HEK293 (cell line): ENCODE measurements around the gene CSTA.

Experiments
- CTCF ChIA-PET: fragments of 350-600 bp; formaldehyde crosslinking; extraction: SDS; loops from one replicate; lab custom pipeline; 2021; ENCODE audit warnings: antibody characterized with exemption; lab: Yijun Ruan, JAX
- POLR2A ChIA-PET: fragments of 300-600 bp; formaldehyde crosslinking; extraction: SDS; loops from one replicate; lab custom pipeline; 2020; ENCODE audit warnings: antibody characterized with exemption, inconsistent platforms; lab: Yijun Ruan, JAX
- H3K27ac ChIP-seq: fragments of 200-500 bp; sonication (Bioruptor generic); 2 replicates; pipeline ENCODE4 v1.5.1; 2014; ENCODE audit warnings: low read depth, low read length, control low read depth, inconsistent platforms; ENCODE audit errors: extremely low read depth
- H3K36me3 ChIP-seq, 2 experiments: fragments of 200-500 bp in 1 of 2; sonication (Bioruptor generic) in 1 of 2; 1 replicate in 1 of 2; 2 replicates in 1 of 2; pipeline ENCODE4 v1.5.1; 2014 to 2017; ENCODE audit warnings: inconsistent platforms in 2 of 2, low read length in 2 of 2; ENCODE audit not compliant: control insufficient read depth in 2 of 2, insufficient read depth in 1 of 2
- H3K4me1 ChIP-seq: fragments of 200-500 bp; sonication (Bioruptor generic); 2 replicates; pipeline ENCODE4 v1.5.1; 2014; ENCODE audit warnings: mild to moderate bottlenecking, low read length, inconsistent platforms; ENCODE audit not compliant: control insufficient read depth, insufficient read depth
- H3K4me3 ChIP-seq: 2 replicates; pipeline ENCODE4 v1.5.1; 2011; ENCODE audit warnings: low read depth, mild to moderate bottlenecking, control low read depth, low read length, moderate library complexity
- H3K9me3 ChIP-seq: fragments of 200-500 bp; sonication (Bioruptor generic); 2 replicates; pipeline ENCODE4 v1.5.1; 2014; ENCODE audit warnings: low read depth, low read length, inconsistent platforms; ENCODE audit not compliant: control insufficient read depth, insufficient read depth
- BCL11A ChIP-seq: fragments of 450-650 bp; formaldehyde crosslinking; IDR thresholded peaks from 2 replicates; pipeline ENCODE4 v1.5.1; 2016; ENCODE audit warnings: low read depth, missing biosample characterization, missing genetic modification characterization
- GFI1B ChIP-seq: fragments of 450-650 bp; formaldehyde crosslinking; IDR thresholded peaks from 2 replicates; pipeline ENCODE4 v1.5.1; 2016; ENCODE audit warnings: missing biosample characterization, missing genetic modification characterization
- GLIS1 ChIP-seq: fragments of 450-650 bp; formaldehyde crosslinking; IDR thresholded peaks from 2 replicates; pipeline ENCODE4 v1.5.1; 2016; ENCODE audit warnings: missing biosample characterization, missing genetic modification characterization
- MYNN ChIP-seq: fragments of 450-650 bp; formaldehyde crosslinking; IDR thresholded peaks from 2 replicates; pipeline ENCODE4 v1.5.1; 2016; ENCODE audit warnings: missing biosample characterization, missing genetic modification characterization, borderline replicate concordance
- OSR2 ChIP-seq: fragments of 450-650 bp; formaldehyde crosslinking; IDR thresholded peaks from 2 replicates; pipeline ENCODE4 v1.5.1; 2016; ENCODE audit warnings: missing biosample characterization, missing genetic modification characterization
- PRDM1 ChIP-seq: fragments of 450-650 bp; formaldehyde crosslinking; IDR thresholded peaks from 2 replicates; pipeline ENCODE4; 2016; ENCODE audit warnings: missing biosample characterization, missing genetic modification characterization
- SP2 ChIP-seq: fragments of 450-650 bp; formaldehyde crosslinking; IDR thresholded peaks from 2 replicates; pipeline ENCODE4 v1.5.1; 2016; ENCODE audit warnings: missing biosample characterization, missing genetic modification characterization
- ZFP69B ChIP-seq: fragments of 450-650 bp; formaldehyde crosslinking; IDR thresholded peaks from 2 replicates; pipeline ENCODE4 v1.5.1; 2016; ENCODE audit warnings: missing biosample characterization, missing genetic modification characterization
- ZNF174 ChIP-seq: fragments of 450-650 bp; formaldehyde crosslinking; IDR thresholded peaks from 2 replicates; pipeline ENCODE4 v1.5.0; 2017; ENCODE audit warnings: missing biosample characterization, mild to moderate bottlenecking, missing genetic modification characterization
- ZNF184 ChIP-seq: fragments of 450-650 bp; IDR thresholded peaks from 2 replicates; pipeline ENCODE4 v1.5.1; 2018; ENCODE audit warnings: missing biosample characterization, mild to moderate bottlenecking, missing genetic modification characterization
- ZNF292 ChIP-seq: fragments of 450-650 bp; formaldehyde crosslinking; IDR thresholded peaks from 2 replicates; pipeline ENCODE4 v1.5.1; 2016; ENCODE audit warnings: low read depth, missing biosample characterization, missing genetic modification characterization, borderline replicate concordance
- ZNF354C ChIP-seq: fragments of 450-650 bp; formaldehyde crosslinking; IDR thresholded peaks from 2 replicates; pipeline ENCODE4 v1.5.1; 2016; ENCODE audit warnings: missing biosample characterization, missing genetic modification characterization, low read depth, borderline replicate concordance
- ZNF416 ChIP-seq: fragments of 450-650 bp; formaldehyde crosslinking; IDR thresholded peaks from 2 replicates; pipeline ENCODE4 v1.5.1; 2016; ENCODE audit warnings: missing biosample characterization, missing genetic modification characterization
- ZNF48 ChIP-seq: fragments of 450-650 bp; formaldehyde crosslinking; IDR thresholded peaks from 2 replicates; pipeline ENCODE4 v1.5.1; 2016; ENCODE audit warnings: missing biosample characterization, missing genetic modification characterization
- ZNF654 ChIP-seq: fragments of 450-650 bp; formaldehyde crosslinking; IDR thresholded peaks from 2 replicates; pipeline ENCODE4 v1.5.1; 2016; ENCODE audit warnings: low read depth, missing biosample characterization, missing genetic modification characterization
- ZNF837 ChIP-seq: fragments of 450-650 bp; formaldehyde crosslinking; IDR thresholded peaks from 2 replicates; pipeline ENCODE4 v1.5.1; 2016; ENCODE audit warnings: missing biosample characterization, missing genetic modification characterization
- ZXDB ChIP-seq: fragments of 450-650 bp; formaldehyde crosslinking; IDR thresholded peaks from 2 replicates; pipeline ENCODE4 v1.5.1; 2016; ENCODE audit warnings: missing biosample characterization, missing genetic modification characterization
- TF ChIP-seq, protein P1 (sequence below): fragments of 450-650 bp; formaldehyde crosslinking; IDR thresholded peaks from 2 replicates; pipeline ENCODE4; 2016; ENCODE audit warnings: missing biosample characterization, missing genetic modification characterization
- TF ChIP-seq, protein P2 (sequence below): fragments of 450-650 bp; formaldehyde crosslinking; conservative IDR thresholded peaks from 2 replicates; pipeline ENCODE4 v1.5.1; 2016; ENCODE audit warnings: low read depth, missing biosample characterization, missing genetic modification characterization
- TF ChIP-seq, protein P3 (sequence below): fragments of 450-650 bp; formaldehyde crosslinking; IDR thresholded peaks from 2 replicates; pipeline ENCODE4 v1.5.1; 2016; ENCODE audit warnings: missing biosample characterization, missing genetic modification characterization

The CSTA gene

DNA sequence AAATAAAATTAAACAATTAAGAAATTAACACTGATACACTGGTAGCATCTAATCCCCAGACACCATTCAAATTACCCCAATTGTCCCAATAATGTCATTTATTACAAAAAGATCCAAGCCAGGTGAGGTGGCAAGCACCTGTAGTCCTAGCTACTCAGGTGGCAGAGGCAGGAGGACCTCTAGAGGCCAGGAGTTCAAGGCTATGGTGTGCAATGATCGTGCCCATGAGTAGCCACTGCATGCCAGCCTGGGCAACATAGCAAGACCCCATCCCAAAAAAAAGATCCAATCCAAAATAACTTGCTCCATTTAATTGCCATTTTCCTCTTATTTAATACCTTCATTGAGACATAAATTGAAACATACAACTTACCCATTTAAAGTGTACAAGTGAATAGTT lies 17.8 kb downstream of the CSTA start (continued):
- TF ChIP-seq, protein P1, sequence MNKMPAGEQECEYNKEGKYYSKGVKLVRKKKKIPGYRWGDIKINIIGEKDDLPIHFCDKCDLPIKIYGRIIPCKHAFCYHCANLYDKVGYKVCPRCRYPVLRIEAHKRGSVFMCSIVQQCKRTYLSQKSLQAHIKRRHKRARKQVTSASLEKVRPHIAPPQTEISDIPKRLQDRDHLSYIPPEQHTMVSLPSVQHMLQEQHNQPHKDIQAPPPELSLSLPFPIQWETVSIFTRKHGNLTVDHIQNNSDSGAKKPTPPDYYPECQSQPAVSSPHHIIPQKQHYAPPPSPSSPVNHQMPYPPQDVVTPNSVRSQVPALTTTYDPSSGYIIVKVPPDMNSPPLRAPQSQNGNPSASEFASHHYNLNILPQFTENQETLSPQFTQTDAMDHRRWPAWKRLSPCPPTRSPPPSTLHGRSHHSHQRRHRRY = no peak
- TF ChIP-seq OSR2 (tag by site-specific recombination) (no peak), ZNF416 (tag by site-specific recombination) (no peak)

DNA sequence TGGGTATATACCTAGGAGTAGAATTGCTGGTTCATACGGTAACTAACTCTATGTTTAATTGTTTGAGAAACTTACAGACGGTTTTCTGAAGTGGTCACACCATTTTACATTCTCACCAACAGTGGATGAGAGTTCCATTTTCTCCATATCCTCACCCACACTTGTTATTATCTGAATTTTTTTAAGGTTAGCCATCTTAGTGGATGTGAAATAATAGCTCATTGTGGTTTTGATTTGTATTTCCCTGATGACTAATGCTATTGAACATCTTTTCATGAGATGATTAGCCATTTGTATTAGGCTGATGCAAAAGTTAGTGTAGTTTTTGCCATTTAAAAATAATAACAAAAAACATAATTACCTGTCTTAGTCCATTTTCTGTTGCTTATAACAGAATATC lies 18.6 kb downstream of the CSTA start:
- ChIA-PET CTCF (no interaction called here), POLR2A (no interaction called here)
- Histone ChIP-seq H3K9me3 (no peaks in the 10 kb centered on the region), H3K4me1 (no peaks in the 10 kb centered on the region), H3K4me3 (no peak overlapping the region), H3K27ac (no peak overlapping the region)
- TF ChIP-seq, protein P2, sequence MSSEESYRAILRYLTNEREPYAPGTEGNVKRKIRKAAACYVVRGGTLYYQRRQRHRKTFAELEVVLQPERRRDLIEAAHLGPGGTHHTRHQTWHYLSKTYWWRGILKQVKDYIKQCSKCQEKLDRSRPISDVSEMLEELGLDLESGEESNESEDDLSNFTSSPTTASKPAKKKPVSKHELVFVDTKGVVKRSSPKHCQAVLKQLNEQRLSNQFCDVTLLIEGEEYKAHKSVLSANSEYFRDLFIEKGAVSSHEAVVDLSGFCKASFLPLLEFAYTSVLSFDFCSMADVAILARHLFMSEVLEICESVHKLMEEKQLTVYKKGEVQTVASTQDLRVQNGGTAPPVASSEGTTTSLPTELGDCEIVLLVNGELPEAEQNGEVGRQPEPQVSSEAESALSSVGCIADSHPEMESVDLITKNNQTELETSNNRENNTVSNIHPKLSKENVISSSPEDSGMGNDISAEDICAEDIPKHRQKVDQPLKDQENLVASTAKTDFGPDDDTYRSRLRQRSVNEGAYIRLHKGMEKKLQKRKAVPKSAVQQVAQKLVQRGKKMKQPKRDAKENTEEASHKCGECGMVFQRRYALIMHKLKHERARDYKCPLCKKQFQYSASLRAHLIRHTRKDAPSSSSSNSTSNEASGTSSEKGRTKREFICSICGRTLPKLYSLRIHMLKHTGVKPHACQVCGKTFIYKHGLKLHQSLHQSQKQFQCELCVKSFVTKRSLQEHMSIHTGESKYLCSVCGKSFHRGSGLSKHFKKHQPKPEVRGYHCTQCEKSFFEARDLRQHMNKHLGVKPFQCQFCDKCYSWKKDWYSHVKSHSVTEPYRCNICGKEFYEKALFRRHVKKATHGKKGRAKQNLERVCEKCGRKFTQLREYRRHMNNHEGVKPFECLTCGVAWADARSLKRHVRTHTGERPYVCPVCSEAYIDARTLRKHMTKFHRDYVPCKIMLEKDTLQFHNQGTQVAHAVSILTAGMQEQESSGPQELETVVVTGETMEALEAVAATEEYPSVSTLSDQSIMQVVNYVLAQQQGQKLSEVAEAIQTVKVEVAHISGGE (tag by site-specific recombination) = no peak
- TF ChIP-seq GLIS1 = no peak
- no peak for TF ChIP-seq ZNF654 (tag by site-specific recombination)
- TF ChIP-seq ZNF174 (tag by site-specific recombination) = no peak
- no peak for TF ChIP-seq ZNF354C (tag by site-specific recombination)
- TF ChIP-seq, all 188 proteins: peak for 0
- H3K36me3 ChIP-seq = no peaks in the 10 kb centered on the region

DNA sequence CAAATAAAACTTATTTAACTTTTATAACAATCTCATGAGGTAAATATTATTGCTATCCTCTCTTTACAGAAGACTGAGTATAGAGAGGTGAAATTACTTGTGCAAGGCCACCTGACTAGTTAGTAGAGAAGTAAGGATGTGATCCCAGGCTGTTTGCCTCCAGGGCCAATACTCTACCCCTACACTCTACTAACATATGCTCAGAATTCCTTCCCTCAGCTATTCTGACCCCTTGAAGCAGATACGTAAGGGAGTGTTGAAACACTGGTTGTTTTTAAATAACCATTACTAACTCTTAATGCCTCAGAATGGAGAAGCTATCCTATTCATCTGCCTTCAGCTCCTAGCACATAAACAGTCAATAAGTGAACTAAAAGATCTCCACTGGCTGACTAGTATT lies 24.1 kb downstream of the CSTA start:
- ChIA-PET POLR2A (no interaction called here), CTCF (no interaction called here)
- Histone ChIP-seq H3K9me3 (no peaks in the 10 kb centered on the region), H3K27ac (no peak overlapping the region), H3K4me1 (no peaks in the 10 kb centered on the region)
- TF ChIP-seq MYNN (tag by site-specific recombination) (no peak), PRDM1 (tag by site-specific recombination) (no peak), BCL11A (tag by site-specific recombination) (no peak), ZFP69B (tag by site-specific recombination) (no peak), ZNF184 (tag by site-specific recombination) (no peak), ZNF837 (no peak), ZXDB (no peak), GFI1B (tag by site-specific recombination) (no peak), ZNF48 (tag by site-specific recombination) (no peak), SP2 (no peak), ZNF292 (tag by site-specific recombination) (no peak)
- TF ChIP-seq, protein P3, sequence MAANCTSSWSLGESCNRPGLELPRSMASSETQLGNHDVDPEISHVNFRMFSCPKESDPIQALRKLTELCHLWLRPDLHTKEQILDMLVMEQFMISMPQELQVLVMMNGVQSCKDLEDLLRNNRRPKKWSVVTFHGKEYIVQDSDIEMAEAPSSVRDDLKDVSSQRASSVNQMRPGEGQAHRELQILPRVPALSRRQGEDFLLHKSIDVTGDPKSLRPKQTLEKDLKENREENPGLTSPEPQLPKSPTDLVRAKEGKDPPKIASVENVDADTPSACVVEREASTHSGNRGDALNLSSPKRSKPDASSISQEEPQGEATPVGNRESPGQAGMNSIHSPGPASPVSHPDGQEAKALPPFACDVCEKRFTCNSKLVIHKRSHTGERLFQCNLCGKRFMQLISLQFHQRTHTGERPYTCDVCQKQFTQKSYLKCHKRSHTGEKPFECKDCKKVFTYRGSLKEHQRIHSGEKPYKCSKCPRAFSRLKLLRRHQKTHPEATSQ (tag by site-specific recombination) = no peak
- TF ChIP-seq, all 188 proteins: peak for 0
- no peak overlapping the region for H3K4me3 ChIP-seq
- no peaks in the 10 kb centered on the region for H3K36me3 ChIP-seq
